NK-92 treated with Interleukin-12 subunit alpha and Interleukin-12 subunit beta, amount 100 ng/mL, for 24 hours (cell line): ENCODE measurements around the gene PCNX2.
"Not testable (repeated sequence)": the region's sequence is repeated elsewhere in the genome, so short reads cannot be mapped to it uniquely, and the experiment has no call there.

ENCODE experiments used
- DNase-seq: peaks from one replicate; lab custom pipeline; 2025; lab: John Stamatoyannopoulos, UW

The PCNX2 gene

GRCh38 chr1:233010146-233010545, 285.4 kb downstream of the PCNX2 start:
- DNase-seq, result no peak

GRCh38 chr1:233006541-233006973, 289.0 kb downstream of the PCNX2 start:
- DNase-seq, result no peak

DNA sequence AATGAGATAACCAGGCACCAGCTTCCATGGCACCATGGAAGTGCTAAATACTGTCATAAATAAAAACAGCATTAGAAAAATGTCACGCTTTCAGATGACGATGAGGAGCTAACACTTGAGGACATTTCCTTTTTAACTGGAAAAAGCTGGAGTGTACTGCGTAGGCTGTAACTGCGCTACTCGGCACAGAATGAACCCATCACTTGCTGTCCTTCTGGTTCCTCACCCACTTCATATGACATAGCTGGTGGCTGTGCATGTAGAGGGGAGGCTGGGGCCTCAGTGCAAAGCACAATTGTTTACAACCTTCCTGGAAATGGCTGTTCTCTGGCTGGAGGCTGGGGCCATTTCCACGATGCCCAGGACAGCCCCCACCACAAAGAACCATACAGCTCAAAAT, 289.4 kb downstream of the PCNX2 start:
- DNase-seq, result no peak

DNA sequence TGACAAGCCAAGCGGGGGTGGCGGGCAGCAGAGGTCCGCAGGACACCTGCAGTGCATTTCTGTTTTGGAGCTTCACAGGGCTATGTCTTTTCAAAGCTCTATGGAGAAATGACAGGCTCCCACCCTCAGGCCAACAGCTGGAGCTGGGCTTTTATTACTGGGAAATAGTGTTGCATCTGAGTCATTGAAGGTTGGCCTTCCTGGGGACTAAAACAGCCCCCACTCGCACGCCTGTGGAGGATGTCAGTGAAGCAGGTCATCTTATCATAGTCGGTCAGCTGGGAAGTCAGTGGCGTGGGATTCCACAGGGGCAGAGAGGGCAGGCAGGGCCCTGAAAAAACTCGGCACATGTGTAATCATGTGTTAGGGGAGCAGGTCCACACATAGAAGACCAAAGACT, 289.8 kb downstream of the PCNX2 start:
- no peak for DNase-seq

DNA sequence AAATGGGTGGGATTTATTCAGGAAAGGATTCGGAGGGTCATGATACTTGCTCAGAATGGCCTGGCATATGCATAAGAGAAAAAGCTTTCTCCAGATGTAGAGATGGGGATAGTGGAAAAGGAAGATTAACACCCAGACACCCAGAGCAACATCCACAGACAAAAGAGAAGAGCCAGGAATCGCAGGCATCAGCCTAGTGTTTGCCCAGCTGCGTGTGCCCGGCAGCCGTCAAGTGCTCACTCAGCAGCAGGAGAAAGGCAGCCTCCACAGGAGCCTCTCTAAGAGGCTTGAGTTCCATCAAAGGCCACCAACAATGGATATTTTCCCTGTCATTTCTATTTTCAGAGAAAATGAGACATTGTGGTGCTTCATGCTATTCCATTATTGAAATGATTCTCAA, 290.4 kb downstream of the PCNX2 start:
- DNase-seq, result no peak

GRCh38 chr1:233004451-233004850, 291.1 kb downstream of the PCNX2 start:
- no peak for DNase-seq

- DNase-seq, result not testable (repeated sequence)
These were observed 291.9 kb downstream of the PCNX2 start for GRCh38 chr1:233003638-233004037.

- no peak for DNase-seq
These were observed 295.4 kb downstream of the PCNX2 start for GRCh38 chr1:232999956-233000625.

DNA sequence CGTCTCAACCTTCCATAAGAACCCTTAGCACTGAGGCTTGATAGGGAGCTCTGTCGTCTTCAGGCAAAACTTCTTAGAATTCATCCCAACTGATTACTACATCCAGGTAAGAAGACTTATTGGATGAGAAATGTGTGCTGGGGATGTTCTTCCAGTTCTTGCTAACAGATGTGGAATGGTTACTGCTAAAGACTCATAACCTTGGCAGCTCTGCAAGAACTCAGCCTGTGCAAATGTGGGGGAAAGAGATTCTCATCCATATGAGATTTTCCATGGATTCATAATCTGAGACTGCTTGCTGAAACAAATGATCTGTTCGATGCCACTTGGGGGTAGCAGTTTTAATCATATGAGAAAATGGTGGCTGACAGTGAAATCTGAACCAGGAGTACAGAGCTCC, 296.9 kb downstream of the PCNX2 start:
- DNase-seq, result no peak

GRCh38 chr1:232998138-232998537, 297.4 kb downstream of the PCNX2 start:
- no peak for DNase-seq

- DNase-seq, result no peak
These were observed 299.4 kb downstream of the PCNX2 start for GRCh38 chr1:232996143-232996542.

DNA sequence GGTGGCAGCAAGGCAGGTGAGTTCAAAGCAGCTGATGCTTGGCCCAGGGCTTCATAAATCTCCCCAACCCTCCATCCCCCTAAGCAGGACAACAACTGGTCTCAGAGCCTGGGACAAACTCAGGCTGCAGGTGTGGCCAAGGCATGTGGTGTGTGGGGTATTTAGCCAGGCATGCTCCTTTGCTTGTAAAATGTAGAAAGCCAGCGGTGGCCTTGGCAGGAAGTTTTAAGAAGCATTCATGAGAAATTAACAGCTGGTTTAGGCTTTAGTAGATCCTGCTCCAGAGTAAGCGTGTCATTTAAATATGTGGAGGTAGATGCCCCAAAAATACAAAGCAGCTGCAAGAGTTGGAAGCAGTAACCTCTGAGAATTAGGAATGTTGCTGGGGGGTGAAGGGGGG, 300.3 kb downstream of the PCNX2 start:
- no peak for DNase-seq

GRCh38 chr1:232993555-232993954, 302.0 kb downstream of the PCNX2 start:
- DNase-seq, result no peak

DNA sequence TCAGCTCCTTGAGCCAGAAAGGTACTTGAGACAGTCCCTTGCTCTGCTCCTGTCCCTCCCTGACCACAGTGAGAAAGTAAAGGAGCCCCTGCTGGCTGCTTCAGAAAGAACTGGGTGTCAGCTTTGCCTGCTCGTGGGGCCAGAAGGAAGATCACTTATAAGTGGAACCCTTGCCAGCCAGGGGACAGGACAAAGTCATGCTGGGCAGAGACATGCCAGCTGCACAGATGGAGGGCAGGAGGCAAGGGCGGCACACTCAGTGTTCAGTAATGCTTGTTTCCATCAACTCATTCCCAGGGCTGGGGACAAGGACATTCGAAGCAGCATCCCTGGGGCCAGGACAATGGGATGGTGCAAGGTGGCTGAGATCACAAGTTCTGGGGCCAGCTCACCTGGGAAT, 303.3 kb downstream of the PCNX2 start:
- DNase-seq, result no peak

- DNase-seq, result no peak
These were observed 304.3 kb downstream of the PCNX2 start for GRCh38 chr1:232991238-232991637.

DNA sequence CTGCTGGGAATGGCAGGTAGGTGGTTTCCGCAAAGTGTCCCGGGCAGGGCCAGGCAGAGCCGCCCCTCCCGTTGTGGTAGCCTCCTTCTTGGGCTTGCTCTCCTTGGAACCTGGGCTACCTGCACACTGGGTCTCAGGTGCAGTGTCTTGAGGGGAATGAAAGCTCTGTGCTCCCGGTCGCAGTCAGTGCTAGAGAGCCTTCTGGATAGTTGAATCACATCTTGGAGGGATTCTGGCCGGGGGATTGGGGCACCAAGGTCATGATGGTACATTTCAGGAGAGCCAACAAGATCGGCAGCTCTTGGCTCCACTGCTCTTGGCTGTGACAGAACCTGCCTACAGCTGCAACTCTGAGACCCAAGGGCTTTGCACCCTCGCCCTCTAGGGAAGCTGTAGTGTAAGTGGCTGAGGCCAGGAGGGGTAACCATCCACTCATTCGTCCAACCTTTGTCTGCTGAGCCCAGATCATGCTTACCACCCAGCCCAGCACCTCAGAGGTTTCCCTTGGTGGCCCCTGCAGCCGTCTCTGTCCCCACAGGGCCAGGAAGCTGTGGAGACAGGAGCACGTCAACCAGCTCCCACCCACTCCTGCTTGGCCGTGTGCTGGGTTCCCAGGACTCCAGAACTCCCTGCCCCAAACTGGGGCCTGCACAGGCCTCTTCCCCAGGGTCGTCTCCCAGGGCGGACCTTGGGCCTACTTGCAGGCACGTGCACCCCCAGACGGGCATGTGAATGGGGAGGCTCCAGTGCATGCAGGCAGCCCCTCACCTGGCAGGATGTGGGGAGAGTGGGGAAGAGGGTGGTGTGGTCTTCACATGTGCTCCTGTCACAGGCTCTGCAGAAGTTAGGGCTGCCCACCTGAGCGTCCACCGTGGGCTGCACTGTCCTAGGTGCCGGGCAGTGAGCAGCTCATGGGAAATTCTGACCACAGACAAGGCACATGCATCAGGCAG, 305.1 kb downstream of the PCNX2 start:
- DNase-seq, result no peak

DNA sequence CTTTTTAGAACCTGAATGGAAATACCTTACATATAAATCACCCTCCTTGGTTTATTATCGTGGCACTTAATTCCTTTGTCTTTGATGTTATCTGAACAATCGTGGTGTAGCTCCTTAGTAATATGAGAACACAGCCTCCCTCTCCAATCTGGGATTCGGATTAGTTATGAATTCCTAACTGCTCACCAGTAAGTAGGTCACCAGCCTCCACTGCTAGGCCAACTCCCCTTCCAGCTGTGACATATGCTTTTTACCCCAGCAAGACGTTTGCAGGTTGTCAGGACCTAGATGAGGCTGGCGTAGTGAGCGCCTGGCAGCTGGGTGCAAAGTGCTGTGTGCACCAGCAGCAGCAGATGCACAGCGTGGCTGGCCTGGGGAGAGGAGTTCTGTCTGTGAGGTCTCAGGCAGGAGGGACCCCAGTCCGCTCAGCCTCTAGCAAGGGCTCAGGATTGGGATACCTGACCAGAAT, 306.9 kb downstream of the PCNX2 start:
- DNase-seq, result no peak

- no peak for DNase-seq
These were observed 307.8 kb downstream of the PCNX2 start for GRCh38 chr1:232987774-232988140.

- DNase-seq, result no peak
These were observed 308.3 kb downstream of the PCNX2 start for GRCh38 chr1:232987046-232987773.

DNA sequence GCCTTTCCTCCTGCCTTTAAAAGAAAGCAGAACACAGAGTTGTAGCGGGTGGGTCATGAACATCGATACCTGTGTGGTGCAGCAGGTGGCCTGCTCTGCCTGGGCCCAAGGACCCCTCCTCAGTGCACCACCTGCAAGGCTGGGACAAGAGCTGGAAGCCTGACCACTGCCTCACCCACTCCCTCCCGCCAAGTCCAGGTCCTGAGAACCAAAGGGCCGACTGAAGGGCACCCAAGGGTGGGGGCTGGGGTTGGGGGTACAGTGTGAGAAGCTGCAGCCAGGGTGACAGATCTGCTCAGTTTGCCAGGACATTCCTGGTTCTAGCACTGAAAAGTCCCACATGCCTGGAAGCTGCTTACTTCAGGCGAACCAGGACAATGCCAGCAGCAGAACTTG, 309.0 kb downstream of the PCNX2 start:
- no peak for DNase-seq

DNA sequence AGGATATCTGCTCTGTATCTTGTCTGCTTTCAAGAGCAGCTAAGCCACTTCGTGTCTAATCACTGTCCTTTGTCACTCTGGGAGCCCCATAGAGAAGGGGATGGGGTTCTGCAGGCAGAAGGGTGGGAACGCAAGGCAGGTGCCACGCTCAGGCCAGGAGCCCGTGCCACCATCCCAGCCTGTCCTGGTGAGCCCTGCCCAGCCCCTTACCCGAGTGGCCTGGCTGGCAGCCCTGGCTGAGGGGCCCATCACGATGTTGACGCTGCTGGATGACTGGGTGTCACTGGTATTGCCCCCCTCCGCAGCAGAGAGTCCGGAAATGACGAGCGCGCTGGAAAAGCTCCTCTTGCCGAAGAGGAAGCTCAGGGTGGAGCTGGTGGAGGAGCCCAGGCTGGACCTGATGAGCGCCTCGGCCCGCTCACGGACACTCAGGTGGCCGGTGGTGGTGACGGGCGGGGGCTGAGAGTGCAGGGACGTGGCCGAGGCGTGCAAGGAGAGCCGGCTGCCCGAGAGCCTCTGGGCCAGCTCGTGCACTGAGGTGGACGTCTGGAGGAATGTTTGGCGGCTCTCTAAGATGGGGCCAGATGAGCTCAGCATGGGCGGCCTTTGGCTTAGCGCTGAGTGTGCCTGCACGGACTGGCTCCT, 309.5 kb downstream of the PCNX2 start:
- DNase-seq, result no peak
